Measurements from ENCODE around the gene PDXK.

PDXK gene

GRCh38 chr21:43775795-43776430 lies 57.0 kb downstream of the PDXK start, which contains the start of gene CSTB:
Gene CSTB, minus strand, starts transcription at chr21:43776308. Its CDS starts 39 bp downstream, at chr21:43776269.
- peak; percentile 48 for FAIRE-seq

DNA sequence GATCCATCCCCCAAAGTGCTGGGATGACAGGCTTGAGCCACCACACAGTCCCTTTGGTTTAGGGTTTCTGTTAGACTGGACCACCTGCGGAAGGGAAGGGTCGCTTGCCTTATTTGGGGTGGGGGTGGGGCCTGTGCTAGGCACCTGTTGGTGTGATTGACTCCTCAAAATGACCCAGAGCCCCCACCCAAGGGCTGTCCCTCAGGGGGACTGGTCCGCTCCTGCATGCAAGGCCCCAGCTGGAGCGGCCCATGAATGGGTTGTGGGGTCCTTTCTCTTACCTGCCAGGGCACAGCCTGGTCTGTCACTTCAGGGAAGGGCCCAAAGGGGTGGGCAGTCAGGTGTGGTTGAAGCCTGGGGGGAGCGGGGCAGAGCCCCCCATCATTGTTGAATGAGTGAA lies 59.0 kb downstream of the PDXK start:
- DNase-seq (ENCODE audit: insufficient read length, low spot score) (no peak), FAIRE-seq (no peak)

More at GRCh38 chr21:43775795-43776430, 57.0 kb downstream of the PDXK start, which contains the start of gene CSTB:
- DNase-seq (ENCODE audit: insufficient read length, low spot score) = peak; percentile 94

- FAIRE-seq = no peak
- DNase-seq (ENCODE audit: insufficient read length, low spot score) = no peak
Observed at GRCh38 chr21:43778469-43779335, 59.8 kb downstream of the PDXK start.

DNA sequence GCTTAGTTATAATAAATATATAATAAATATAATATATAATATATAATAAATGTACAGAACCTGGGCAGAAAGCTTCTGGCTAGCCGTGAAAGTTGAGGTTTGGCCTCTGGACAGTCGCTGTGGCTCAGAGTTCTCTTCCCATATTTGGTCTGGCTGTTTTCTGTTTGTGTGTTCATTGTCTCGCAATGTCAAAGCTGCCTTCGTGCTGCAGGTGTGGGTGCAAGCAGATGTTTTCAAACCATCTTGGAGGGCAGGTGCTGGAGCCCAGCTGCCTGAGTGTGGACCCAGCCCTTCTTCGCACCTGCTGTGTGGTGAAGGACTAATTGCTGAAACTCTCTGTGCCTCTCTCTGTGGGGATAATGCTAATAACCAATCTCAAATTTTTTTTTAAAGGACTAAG lies 60.7 kb downstream of the PDXK start:
- no peak for FAIRE-seq
- no peak for DNase-seq (ENCODE audit: insufficient read length, low spot score)

DNA sequence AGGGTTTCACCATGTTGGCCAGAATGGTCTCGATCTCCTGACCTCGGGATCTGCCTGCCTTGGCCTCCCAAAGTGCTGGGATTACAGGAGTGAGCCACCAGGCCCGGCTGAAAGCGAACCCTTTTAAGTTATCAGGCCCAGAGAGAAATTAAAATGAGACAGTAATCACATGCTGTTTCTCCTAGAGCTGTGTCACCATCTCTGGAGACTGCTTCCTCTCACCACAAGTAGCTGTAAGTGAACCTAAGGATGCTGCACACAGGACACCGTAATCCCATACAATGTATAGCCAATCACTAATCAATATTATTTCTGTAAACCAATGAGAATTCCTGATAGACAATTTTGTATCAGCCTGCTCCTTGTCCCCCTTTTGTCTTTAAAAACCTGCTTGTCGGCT lies 62.9 kb downstream of the PDXK start:
- DNase-seq (ENCODE audit: insufficient read length, low spot score) (no peak), FAIRE-seq (no peak)

GRCh38 chr21:43782431-43783097 lies 63.6 kb downstream of the PDXK start:
- FAIRE-seq (no peak), DNase-seq (ENCODE audit: insufficient read length, low spot score) (no peak)

DNA sequence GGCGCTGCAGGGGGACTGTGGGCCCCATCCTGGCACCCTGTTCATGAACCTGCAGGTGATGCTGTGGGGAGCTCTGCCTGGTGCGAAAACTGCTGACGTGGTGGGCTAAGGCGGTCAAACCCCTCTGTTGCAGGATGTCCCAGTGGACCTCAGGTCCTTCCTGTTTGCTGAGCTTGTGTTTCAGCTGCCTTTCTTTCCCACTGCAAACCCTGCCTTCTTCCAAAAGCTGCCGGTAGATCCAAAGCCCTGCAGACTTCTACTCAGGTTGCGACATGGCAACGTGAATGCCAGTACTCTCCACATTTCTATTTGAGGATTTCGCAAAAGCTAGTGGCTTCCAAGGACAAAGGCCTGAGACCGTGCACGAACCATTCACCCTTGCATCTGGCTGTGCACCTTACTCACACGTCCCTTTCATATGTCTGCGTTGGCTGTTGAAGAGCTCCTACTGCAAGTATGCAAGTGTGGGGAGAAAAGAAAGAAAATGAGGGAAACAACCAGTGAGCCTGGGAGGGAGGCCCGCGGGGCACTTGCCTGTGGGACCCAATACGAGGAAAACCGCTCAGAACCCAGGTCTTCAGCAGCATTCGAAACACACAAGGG lies 64.3 kb downstream of the PDXK start:
- FAIRE-seq (no peak), DNase-seq (ENCODE audit: insufficient read length, low spot score) (no peak)

DNA sequence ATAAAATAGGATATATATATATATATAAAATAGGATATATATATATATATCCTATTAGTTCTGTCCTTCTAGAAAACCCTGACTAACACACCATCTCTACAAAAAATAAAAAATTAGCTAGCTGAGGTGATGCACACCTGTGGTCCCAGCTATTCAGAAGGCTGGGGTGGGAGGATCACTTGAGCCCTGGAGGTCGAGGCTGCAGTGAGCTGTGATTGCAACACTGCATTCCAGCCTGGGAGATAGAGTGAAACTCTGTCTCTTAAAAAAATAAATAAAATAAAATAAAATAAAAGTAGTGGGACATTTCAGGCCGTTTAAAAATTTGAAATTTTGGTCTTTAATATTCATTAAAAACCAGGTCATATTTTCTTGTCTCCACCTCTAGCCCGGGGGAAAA lies 66.2 kb downstream of the PDXK start:
- no peak for FAIRE-seq
- no peak for DNase-seq (ENCODE audit: insufficient read length, low spot score)

DNA sequence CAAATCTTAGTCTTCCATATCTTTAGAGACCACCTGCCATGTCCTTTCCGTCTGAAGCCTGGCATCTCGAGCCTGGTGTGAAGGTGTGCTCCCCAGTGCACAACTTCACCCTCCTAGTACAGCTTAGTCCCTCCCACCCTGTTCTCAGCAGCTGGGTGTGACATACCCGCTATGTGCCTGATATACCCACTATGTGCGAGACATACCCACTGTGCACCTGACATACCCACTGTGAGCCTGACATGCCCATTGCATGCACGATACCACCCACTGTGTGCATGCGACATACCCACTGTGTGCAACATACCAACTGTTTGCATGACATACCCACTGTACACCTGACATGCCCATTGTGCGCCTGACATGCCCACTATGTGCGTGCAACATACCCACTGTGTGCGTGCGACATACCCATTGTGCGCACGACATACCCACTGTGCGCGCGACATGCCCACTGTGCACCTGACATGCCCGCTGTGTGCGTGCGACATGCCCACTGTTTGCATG lies 67.4 kb downstream of the PDXK start:
- FAIRE-seq = no peak
- DNase-seq (ENCODE audit: insufficient read length, low spot score) = no peak

GRCh38 chr21:43786807-43787440 lies 68.0 kb downstream of the PDXK start:
- DNase-seq (ENCODE audit: insufficient read length, low spot score) = no peak
- no peak for FAIRE-seq

DNA sequence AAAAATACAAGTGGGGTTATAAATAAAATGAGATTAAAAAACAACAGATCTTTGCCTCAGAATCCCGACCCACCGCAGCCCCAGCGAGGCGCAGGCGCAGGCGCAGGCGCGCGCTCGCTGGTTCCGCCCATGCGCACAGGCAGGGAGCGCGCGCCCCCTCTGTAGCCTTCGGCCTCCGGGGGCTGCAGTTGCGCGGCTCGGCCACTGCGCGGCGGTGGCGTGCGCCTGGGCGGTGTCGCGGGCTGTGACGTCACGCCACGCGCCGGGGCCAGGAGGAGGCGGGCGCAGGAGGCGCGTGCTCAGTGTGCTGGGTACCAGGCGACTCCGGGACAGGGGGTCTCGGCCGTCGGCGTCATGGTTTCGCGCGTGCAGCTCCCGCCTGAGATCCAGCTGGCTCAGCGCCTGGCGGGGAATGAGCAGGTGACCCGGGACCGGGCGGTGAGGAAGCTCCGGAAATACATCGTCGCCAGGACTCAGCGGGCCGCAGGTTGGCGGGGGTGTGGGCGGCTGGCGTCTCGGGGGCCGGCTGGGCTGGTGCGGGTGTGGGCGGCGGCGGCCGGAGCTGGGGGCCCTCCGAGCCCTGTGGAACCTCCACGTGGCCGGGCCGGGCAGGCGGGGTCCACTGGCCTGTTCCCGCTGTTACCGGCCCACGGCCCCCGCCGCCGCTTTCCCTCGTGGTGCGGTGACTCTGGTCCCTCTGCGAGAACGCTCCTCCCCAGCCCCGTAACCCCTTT lies 70.5 kb downstream of the PDXK start, which contains the start of gene RRP1:
Gene RRP1, plus strand, starts transcription at position 302 of the 734 bp plus-strand sequence. Its CDS starts 53 bp downstream, at position 355.
- DNase-seq (ENCODE audit: insufficient read length, low spot score) (peak; percentile 94), FAIRE-seq (peak; percentile 82)

- DNase-seq (ENCODE audit: insufficient read length, low spot score) (no peak), FAIRE-seq (no peak)
Observed at GRCh38 chr21:43790010-43790524, 71.1 kb downstream of the PDXK start.

DNA sequence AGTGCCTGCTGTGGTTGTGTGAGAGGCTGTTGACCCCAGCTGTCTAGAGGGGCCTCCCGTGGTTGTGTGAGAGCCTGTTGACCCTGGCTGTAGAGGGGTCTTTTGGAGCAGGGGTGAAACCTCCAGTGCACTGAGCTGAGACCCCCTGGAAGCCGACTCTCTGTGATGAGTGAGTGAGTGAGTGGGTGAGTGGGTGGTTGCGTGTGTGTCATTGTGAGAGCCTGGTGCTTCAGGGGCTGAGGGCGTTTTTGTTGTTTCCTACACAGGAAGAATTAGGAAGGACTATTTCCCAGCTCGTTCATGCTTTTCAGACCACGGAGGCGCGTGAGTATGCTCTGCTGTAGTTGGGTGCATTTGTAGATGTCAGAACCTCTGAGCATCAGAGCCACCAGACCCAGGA lies 73.5 kb downstream of the PDXK start:
- FAIRE-seq (no peak), DNase-seq (ENCODE audit: insufficient read length, low spot score) (no peak)

DNA sequence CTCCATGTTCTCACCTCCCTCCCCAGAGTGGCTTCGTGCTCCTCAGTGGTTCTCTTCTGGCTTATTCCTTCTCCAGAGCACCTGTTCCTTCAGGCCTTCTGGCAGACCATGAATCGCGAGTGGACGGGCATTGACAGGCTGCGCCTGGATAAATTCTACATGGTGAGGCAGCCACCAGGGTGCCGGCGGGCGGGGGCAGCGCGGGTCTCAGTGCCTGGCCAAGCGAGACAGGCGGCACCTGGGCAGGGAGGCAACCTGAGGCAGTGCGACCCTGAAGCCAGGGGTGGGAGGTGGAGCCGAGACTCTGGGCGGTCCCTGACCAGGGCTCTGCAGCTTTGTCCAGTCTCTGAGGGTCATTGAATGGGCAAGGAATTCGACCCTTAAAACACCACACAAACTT lies 74.3 kb downstream of the PDXK start:
- FAIRE-seq = no peak
- no peak for DNase-seq (ENCODE audit: insufficient read length, low spot score)

DNA sequence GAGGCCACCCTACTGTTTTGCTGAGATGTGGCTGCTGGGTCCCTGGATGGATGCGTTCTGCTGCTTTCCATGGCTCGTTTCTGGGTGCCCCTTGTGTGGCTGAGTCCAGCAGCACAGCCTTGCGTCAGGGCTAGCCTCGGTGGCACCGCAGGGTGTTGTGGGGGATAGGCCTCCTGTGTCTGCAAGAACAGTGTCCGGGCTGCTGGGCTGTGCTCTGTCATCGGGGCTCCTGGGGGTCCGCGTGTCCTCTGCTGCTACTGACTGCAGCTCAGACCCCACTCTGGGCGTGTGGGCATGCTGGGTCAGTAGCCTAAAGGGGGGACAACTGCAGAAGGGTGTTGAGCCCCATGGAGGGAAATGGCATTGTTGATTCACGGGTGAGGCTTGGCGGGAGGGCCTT lies 75.4 kb downstream of the PDXK start:
- FAIRE-seq (no peak), DNase-seq (ENCODE audit: insufficient read length, low spot score) (no peak)

- FAIRE-seq (no peak), DNase-seq (ENCODE audit: insufficient read length, low spot score) (no peak)
Observed at GRCh38 chr21:43794857-43795256, 75.9 kb downstream of the PDXK start.

DNA sequence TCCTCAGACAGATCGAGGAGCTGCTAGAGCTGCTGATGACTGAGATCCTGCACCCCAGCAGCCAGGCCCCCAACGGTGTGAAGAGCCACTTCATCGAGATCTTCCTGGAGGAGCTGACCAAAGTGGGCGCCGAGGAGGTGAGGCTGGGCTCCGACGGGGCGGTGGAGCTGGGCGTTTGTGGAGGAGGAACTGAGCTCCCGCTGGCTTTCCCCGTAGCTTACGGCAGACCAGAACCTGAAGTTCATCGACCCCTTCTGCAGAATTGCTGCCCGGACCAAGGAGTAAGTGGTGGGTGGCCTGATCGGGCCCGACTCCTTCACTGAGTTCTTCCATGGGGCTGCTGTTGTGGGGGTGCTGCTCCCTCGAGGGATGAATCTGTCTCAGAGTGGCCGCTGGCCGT lies 78.5 kb downstream of the PDXK start:
- no peak for FAIRE-seq
- DNase-seq (ENCODE audit: insufficient read length, low spot score) = no peak

GRCh38 chr21:43797925-43798715 lies 79.2 kb downstream of the PDXK start:
- DNase-seq (ENCODE audit: insufficient read length, low spot score) (no peak), FAIRE-seq (no peak)
